HL-60 (cell line): ENCODE measurements around the gene TMEM250.

Experiments used
- CTCF ChIP-seq: IDR thresholded peaks from one replicate; pipeline ENCODE4 v1.5.1; 2011; ENCODE audit warnings: low read length, control low read depth, inconsistent platforms; ENCODE audit not compliant: insufficient read depth
- POLR2AphosphoS5 ChIP-seq: IDR thresholded peaks from 2 replicates; pipeline ENCODE4 v1.6.1; 2012; ENCODE audit warnings: low read depth

- no peak for TF ChIP-seq CTCF
- no peak for TF ChIP-seq POLR2AphosphoS5
These were observed 40.7 kb downstream of the TMEM250 start for GRCh38 chr9:136078024-136078423.
